ENCODE results near the gene RHOT2. TPM values are rescaled to one million over a fixed set of nuclear protein-coding genes. Genes with fewer than 3 reads are reported as not detected.

Gene RHOT2
- total and polyA plus RNA-seq, 9 of the 15 experiments (the other 6 are each of a cell fraction or from before 2014, with no cell fraction given): 5.0 to 373 (median 112) TPM

- TF ChIP-seq HEY1 (CRISPR knock-in tag; IDR thresholded peaks at IDR 0.05; ENCODE audit: borderline replicate concordance) (no peak), RFX1 (IDR thresholded peaks at IDR 0.05) (peak; percentile 99), MAZ (CRISPR knock-in tag; conservative IDR thresholded peaks at IDR 0.05 in 1 of 2, IDR thresholded peaks at IDR 0.05 in 1 of 2) (peak; percentile 32 to 34; a peak in 2 of 4 replicates), SMAD1 (IDR thresholded peaks at IDR 0.05; ENCODE audit: low read depth, low read length, partially characterized antibody) (no peak), SLC30A9 (CRISPR knock-in tag; IDR thresholded peaks at IDR 0.05) (no peak), SNRNP70 (optimal IDR thresholded peaks at IDR 0.05; ENCODE audit: low read depth, low read length) (no peak), NKRF (IDR thresholded peaks at IDR 0.05; ENCODE audit: borderline replicate concordance) (no peak), CCNT2 (IDR thresholded peaks at IDR 0.05; ENCODE audit: borderline replicate concordance, extremely low read depth, insufficient read length, low read depth, low read length) (peak; percentile 87), SPI1 (IDR thresholded peaks at IDR 0.05; ENCODE audit: borderline replicate concordance, low read depth, low read length) (no peak), BCLAF1 (IDR thresholded peaks at IDR 0.05; ENCODE audit: borderline replicate concordance in 1 of 2, control insufficient read depth in 1 of 2, low read depth in 2 of 2, low read length in 1 of 2) (no peak), ZNF445 (CRISPR knock-in tag; IDR thresholded peaks at IDR 0.05; ENCODE audit: low read depth) (no peak), AFF4 (CRISPR knock-in tag; IDR thresholded peaks at IDR 0.05) (no peak), ZNF785 (CRISPR knock-in tag; IDR thresholded peaks at IDR 0.05) (no peak), BDP1 (IDR thresholded peaks at IDR 0.05; ENCODE audit: insufficient read depth, insufficient read length) (no peak), ARID3B (CRISPR knock-in tag; IDR thresholded peaks at IDR 0.05; ENCODE audit: borderline replicate concordance) (no peak), LEF1 (IDR thresholded peaks at IDR 0.05) (no peak)
Observed at GRCh38 chr16:684071-684794, 16.3 kb downstream of the RHOT2 start, which contains the start of gene JMJD8 (continued).

Measured in K562 (cell line).